GM12878 (cell line): ENCODE data around the gene BUB1B. TPM values are rescaled to one million over a fixed set of nuclear protein-coding genes. Genes with fewer than 3 reads are reported as not detected.
A peak's percentile ranks its signal among the peaks of the same experiment; 100 is the strongest.

Experiments used
- ATF2 ChIP-seq: IDR thresholded peaks from 2 replicates; pipeline ENCODE4 v1.6.1; 2012; ENCODE audit warnings: low read length, inconsistent platforms
- CBX5 ChIP-seq: sonication (generic); IDR thresholded peaks from 2 replicates; pipeline ENCODE4 v1.6.1; 2016; ENCODE audit warnings: low read depth, moderate library complexity, mild to moderate bottlenecking, inconsistent platforms
- CEBPB ChIP-seq, 2 experiments: fragments of 150-350 bp in 1 of 2; IDR thresholded peaks; 2 replicates each; pipeline ENCODE4 v1.6.1; 2012 to 2014; ENCODE audit warnings: low read depth in 2 of 2, low read length in 2 of 2, borderline replicate concordance in 1 of 2, inconsistent platforms in 1 of 2
- CREM ChIP-seq: IDR thresholded peaks from 2 replicates; pipeline ENCODE4 v1.6.1; 2014; ENCODE audit warnings: antibody characterized with exemption, low read depth
- EED ChIP-seq: sonication (generic); IDR thresholded peaks from 2 replicates; pipeline ENCODE4 v1.6.1; 2016; ENCODE audit warnings: antibody characterized with exemption, low read depth
- FOXK2 ChIP-seq: fragments of 450-650 bp; IDR thresholded peaks from 2 replicates; pipeline ENCODE4 v1.6.1; 2017; ENCODE audit warnings: mild to moderate bottlenecking, moderate library complexity
- HSF1 ChIP-seq: fragments of 150-350 bp; IDR thresholded peaks from 2 replicates; pipeline ENCODE4 v1.6.1; 2014; ENCODE audit warnings: mild to moderate bottlenecking, low read depth, low read length
- NBN ChIP-seq: fragments of 450-650 bp; IDR thresholded peaks from 2 replicates; pipeline ENCODE4 v1.6.1; 2016
- PAX5 ChIP-seq: IDR thresholded peaks from 2 replicates; pipeline ENCODE4 v1.6.1; 2011; ENCODE audit warnings: low read depth, low read length, borderline replicate concordance
- RAD51 ChIP-seq: fragments of 450-650 bp; IDR thresholded peaks from 2 replicates; pipeline ENCODE4 v1.6.1; 2016; ENCODE audit warnings: moderate library complexity, mild to moderate bottlenecking, inconsistent platforms
- SMARCA5 ChIP-seq: fragments of 450-650 bp; IDR thresholded peaks from 2 replicates; pipeline ENCODE4 v1.6.1; 2017; ENCODE audit warnings: mild to moderate bottlenecking
- SPI1 ChIP-seq: IDR thresholded peaks from 2 replicates; pipeline ENCODE4 v1.6.1; 2011; ENCODE audit warnings: low read depth, mild to moderate bottlenecking, low read length, moderate library complexity, borderline replicate concordance; ENCODE audit not compliant: insufficient read depth
- SUPT20H ChIP-seq: IDR thresholded peaks from 2 replicates; pipeline ENCODE4 v1.6.1; 2011; ENCODE audit warnings: low read depth, mild to moderate bottlenecking, low read length, moderate library complexity, borderline replicate concordance; ENCODE audit not compliant: control insufficient read depth
- TAF1 ChIP-seq: IDR thresholded peaks from 2 replicates; pipeline ENCODE4 v1.6.1; 2011; ENCODE audit warnings: mild to moderate bottlenecking, low read depth, low read length, borderline replicate concordance
- WRNIP1 ChIP-seq: IDR thresholded peaks from 2 replicates; pipeline ENCODE4 v1.6.1; 2011; ENCODE audit warnings: low read depth, low read length, improper control_type of control experiment, borderline replicate concordance
- ZNF622 ChIP-seq: fragments of 450-650 bp; IDR thresholded peaks from 2 replicates; pipeline ENCODE4 v1.6.1; 2017; ENCODE audit warnings: mild to moderate bottlenecking, inconsistent platforms
- polyA plus RNA-seq, 11 experiments: library from polyadenylated mRNA; depleted of rRNA in 4 of 11; unstranded in 6 of 11; stranded (reverse) in 5 of 11; fragments of >200 nt; fragmentation: Nextera tagmentation in 4 of 11; fragmentation: Illumina TruSeq in 1 of 11; extraction: Ambion mirVana in 4 of 11; extraction: Trizol in 1 of 11; gene quantifications; 1 replicate in 1 of 11; 2 replicates in 10 of 11; pipeline versions ENCODE4 v1.2.1 to v1.2.3, GENCODE V29; 2011 to 2016; ENCODE audit warnings: inconsistent platforms in 2 of 11, missing spikeins in 2 of 11, low read depth in 1 of 11
- total RNA-seq, 4 experiments: library from RNA; depleted of rRNA in 3 of 4; stranded (reverse); fragments of >200 nt in 3 of 4; fragmentation: Illumina TruSeq in 1 of 4; extraction: Trizol in 1 of 4; gene quantifications; 2 replicates each; pipeline versions ENCODE4 v1.2.1 to v1.2.3, GENCODE V29; 2013 to 2021
- TF ChIP-seq, protein P1 (sequence below): IDR thresholded peaks from 2 replicates; pipeline ENCODE4 v1.6.1; 2012; ENCODE audit warnings: mild to moderate bottlenecking, low read depth, low read length
- TF ChIP-seq, protein P2 (sequence below): fragments of 450-650 bp; IDR thresholded peaks from 2 replicates; pipeline ENCODE4 v1.6.1; 2016; ENCODE audit warnings: mild to moderate bottlenecking
- TF ChIP-seq, protein P3 (sequence below): fragments of 450-650 bp; conservative IDR thresholded peaks from 2 replicates; pipeline ENCODE4 v1.6.1; 2017; ENCODE audit warnings: mild to moderate bottlenecking, moderate library complexity

The BUB1B gene
- total and polyA plus RNA-seq, 10 of the 15 experiments (the other 5 are each of a cell fraction or from before 2014, with no cell fraction given), result 29.1 to 98.6 (median 77.3) TPM

DNA sequence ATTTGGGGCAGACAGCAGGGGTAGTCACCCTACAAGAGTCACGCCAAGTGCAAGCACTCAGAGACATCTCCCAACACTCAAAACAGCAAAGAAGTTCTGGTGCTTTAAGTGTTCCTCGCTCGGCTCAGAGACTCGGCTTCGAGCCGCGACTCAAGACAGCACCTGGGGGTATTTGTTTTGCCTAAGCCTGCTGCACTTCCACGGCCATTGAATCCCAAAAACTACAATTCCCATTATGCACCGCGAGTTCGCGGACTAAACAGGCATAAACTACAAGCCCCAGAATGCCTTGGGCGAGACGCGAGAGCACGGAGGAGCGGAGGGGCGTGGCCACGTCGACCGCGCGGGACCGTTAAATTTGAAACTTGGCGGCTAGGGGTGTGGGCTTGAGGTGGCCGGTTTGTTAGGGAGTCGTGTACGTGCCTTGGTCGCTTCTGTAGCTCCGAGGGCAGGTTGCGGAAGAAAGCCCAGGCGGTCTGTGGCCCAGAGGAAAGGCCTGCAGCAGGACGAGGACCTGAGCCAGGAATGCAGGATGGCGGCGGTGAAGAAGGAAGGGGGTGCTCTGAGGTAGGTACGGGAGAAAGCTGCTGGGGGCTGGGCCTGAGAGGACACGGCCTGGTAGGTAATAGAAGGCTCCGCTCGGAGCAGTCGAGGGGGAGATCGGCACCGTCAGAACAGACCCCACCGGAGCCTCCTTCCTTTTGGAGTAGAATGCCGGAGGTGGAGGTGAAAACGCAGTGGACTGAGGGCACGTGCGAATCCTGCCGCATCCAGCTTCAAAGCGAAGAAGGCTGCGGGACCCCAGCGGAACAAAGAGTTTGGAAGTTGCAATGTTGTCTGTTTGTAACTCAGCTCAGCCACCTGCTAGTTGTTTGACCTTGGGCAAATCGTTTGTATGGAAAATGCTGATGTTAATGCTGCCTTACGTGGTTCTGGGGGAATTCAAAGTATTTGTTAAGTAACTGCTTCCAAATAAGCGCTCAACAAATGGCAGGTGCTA is at the start of gene BUB1B (continued):
- peak; percentile 45; the same call in 1 of the 2 replicates for TF ChIP-seq HSF1
- no peak for TF ChIP-seq CBX5
- peak; percentile 98 for TF ChIP-seq CREM
- 0 out of 2 replicates have a peak, but pooled peaks have one; percentile 36 for TF ChIP-seq WRNIP1
- TF ChIP-seq, protein P1, sequence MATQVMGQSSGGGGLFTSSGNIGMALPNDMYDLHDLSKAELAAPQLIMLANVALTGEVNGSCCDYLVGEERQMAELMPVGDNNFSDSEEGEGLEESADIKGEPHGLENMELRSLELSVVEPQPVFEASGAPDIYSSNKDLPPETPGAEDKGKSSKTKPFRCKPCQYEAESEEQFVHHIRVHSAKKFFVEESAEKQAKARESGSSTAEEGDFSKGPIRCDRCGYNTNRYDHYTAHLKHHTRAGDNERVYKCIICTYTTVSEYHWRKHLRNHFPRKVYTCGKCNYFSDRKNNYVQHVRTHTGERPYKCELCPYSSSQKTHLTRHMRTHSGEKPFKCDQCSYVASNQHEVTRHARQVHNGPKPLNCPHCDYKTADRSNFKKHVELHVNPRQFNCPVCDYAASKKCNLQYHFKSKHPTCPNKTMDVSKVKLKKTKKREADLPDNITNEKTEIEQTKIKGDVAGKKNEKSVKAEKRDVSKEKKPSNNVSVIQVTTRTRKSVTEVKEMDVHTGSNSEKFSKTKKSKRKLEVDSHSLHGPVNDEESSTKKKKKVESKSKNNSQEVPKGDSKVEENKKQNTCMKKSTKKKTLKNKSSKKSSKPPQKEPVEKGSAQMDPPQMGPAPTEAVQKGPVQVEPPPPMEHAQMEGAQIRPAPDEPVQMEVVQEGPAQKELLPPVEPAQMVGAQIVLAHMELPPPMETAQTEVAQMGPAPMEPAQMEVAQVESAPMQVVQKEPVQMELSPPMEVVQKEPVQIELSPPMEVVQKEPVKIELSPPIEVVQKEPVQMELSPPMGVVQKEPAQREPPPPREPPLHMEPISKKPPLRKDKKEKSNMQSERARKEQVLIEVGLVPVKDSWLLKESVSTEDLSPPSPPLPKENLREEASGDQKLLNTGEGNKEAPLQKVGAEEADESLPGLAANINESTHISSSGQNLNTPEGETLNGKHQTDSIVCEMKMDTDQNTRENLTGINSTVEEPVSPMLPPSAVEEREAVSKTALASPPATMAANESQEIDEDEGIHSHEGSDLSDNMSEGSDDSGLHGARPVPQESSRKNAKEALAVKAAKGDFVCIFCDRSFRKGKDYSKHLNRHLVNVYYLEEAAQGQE, result no peak
- peak; percentile 44; the same call in 1 of the 2 replicates for TF ChIP-seq TAF1
- TF ChIP-seq, protein P2, sequence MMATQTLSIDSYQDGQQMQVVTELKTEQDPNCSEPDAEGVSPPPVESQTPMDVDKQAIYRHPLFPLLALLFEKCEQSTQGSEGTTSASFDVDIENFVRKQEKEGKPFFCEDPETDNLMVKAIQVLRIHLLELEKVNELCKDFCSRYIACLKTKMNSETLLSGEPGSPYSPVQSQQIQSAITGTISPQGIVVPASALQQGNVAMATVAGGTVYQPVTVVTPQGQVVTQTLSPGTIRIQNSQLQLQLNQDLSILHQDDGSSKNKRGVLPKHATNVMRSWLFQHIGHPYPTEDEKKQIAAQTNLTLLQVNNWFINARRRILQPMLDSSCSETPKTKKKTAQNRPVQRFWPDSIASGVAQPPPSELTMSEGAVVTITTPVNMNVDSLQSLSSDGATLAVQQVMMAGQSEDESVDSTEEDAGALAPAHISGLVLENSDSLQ, result peak; percentile 52; the same call in 1 of the 2 replicates
- TF ChIP-seq EED, result peak; percentile 37; the same call in 1 of the 2 replicates
- no peak for TF ChIP-seq CEBPB (IDR thresholded peaks at IDR 0.05; ENCODE audit: borderline replicate concordance in 1 of 2, low read depth in 2 of 2, low read length in 2 of 2)
- TF ChIP-seq, protein P3, sequence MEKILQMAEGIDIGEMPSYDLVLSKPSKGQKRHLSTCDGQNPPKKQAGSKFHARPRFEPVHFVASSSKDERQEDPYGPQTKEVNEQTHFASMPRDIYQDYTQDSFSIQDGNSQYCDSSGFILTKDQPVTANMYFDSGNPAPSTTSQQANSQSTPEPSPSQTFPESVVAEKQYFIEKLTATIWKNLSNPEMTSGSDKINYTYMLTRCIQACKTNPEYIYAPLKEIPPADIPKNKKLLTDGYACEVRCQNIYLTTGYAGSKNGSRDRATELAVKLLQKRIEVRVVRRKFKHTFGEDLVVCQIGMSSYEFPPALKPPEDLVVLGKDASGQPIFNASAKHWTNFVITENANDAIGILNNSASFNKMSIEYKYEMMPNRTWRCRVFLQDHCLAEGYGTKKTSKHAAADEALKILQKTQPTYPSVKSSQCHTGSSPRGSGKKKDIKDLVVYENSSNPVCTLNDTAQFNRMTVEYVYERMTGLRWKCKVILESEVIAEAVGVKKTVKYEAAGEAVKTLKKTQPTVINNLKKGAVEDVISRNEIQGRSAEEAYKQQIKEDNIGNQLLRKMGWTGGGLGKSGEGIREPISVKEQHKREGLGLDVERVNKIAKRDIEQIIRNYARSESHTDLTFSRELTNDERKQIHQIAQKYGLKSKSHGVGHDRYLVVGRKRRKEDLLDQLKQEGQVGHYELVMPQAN, result peak; percentile 100
- TF ChIP-seq ATF2, result no peak
- peak; percentile 87 for TF ChIP-seq NBN
- TF ChIP-seq RAD51, result no peak
- TF ChIP-seq SMARCA5, result no peak
- TF ChIP-seq PAX5, result peak; percentile 59; the same call in 1 of the 2 replicates
- no peak for TF ChIP-seq SUPT20H
- TF ChIP-seq SPI1, result no peak
- no peak for TF ChIP-seq ZNF622
- TF ChIP-seq FOXK2, result no peak
